Common myeloid progenitor, CD34-positive (primary cell): ENCODE results near the gene DCAF7. TPM values are rescaled to one million over a fixed set of nuclear protein-coding genes. Genes with fewer than 3 reads are reported as not detected.

Experiments
- CTCF ChIA-PET: fragments of 350-600 bp; sonication (Branson Sonifier 250); formaldehyde crosslinking; loops from one replicate; lab custom pipeline; 2021; ENCODE audit warnings: antibody characterized with exemption; lab: Charles Lee
- POLR2A ChIA-PET: fragments of 350-600 bp; sonication (Branson Sonifier 250); formaldehyde crosslinking; loops from one replicate; lab custom pipeline; 2021; ENCODE audit warnings: antibody characterized with exemption; lab: Charles Lee
- DNase-seq, 3 donors: peaks; one replicate each; pipeline versions ENCODE4 v3.0.0 to v3.0.0-alpha.2; 2013
- H3K27ac ChIP-seq, 2 experiments: 1 replicate in 1 of 2; 2 replicates in 1 of 2; pipeline ENCODE4 v1.7.0; 2013; ENCODE audit warnings: inconsistent platforms in 2 of 2, low read length in 2 of 2, mild to moderate bottlenecking in 2 of 2, low read depth in 1 of 2, moderate library complexity in 1 of 2; ENCODE audit not compliant: severe bottlenecking in 2 of 2, insufficient read depth in 1 of 2, poor library complexity in 1 of 2
- H3K27me3 ChIP-seq, 5 experiments: replicated peaks in 2 of 5; 1 replicate in 3 of 5; 2 replicates in 2 of 5; pipeline versions ENCODE4 v1.6.1 to v1.7.0; 2013; ENCODE audit warnings: low read length in 4 of 5, mild to moderate bottlenecking in 2 of 5, moderate library complexity in 2 of 5, inconsistent platforms in 1 of 5; ENCODE audit not compliant: insufficient read depth in 5 of 5, control insufficient read depth in 4 of 5
- H3K36me3 ChIP-seq, 4 experiments: 1 replicate in 2 of 4; 2 replicates in 2 of 4; pipeline versions ENCODE4 v1.6.1 to v1.7.0; 2013; ENCODE audit warnings: low read length in 3 of 4, control low read depth in 1 of 4, mild to moderate bottlenecking in 1 of 4; ENCODE audit not compliant: control insufficient read depth in 4 of 4, insufficient read depth in 4 of 4
- H3K4me1 ChIP-seq, 4 experiments: 1 replicate in 3 of 4; 2 replicates in 1 of 4; pipeline versions ENCODE4 v1.6.1 to v1.7.1; 2013; ENCODE audit warnings: low read length in 3 of 4, mild to moderate bottlenecking in 3 of 4, control low read depth in 1 of 4, inconsistent platforms in 1 of 4, moderate library complexity in 1 of 4; ENCODE audit not compliant: control insufficient read depth in 4 of 4, insufficient read depth in 4 of 4; ENCODE audit errors: control extremely low read depth in 1 of 4
- H3K4me3 ChIP-seq, 7 experiments: 1 replicate in 4 of 7; 2 replicates in 3 of 7; pipeline versions ENCODE4 v1.5.1 to v1.7.0; 2013; ENCODE audit warnings: mild to moderate bottlenecking in 7 of 7, low read length in 6 of 7, moderate library complexity in 6 of 7, inconsistent platforms in 2 of 7, low read depth in 2 of 7, control low read depth in 1 of 7; ENCODE audit not compliant: insufficient read depth in 4 of 7, control insufficient read depth in 1 of 7; ENCODE audit errors: extremely low read depth in 1 of 7
- H3K9me3 ChIP-seq, 5 experiments: 1 replicate in 4 of 5; 2 replicates in 1 of 5; pipeline versions ENCODE4 v1.6.1 to v1.7.1; 2013; ENCODE audit warnings: low read length in 4 of 5, mild to moderate bottlenecking in 2 of 5, inconsistent platforms in 1 of 5, low read depth in 1 of 5, moderate library complexity in 1 of 5; ENCODE audit not compliant: control insufficient read depth in 4 of 5, insufficient read depth in 2 of 5; ENCODE audit errors: control extremely low read depth in 1 of 5
- WGBS: methylation state at CpG from one replicate; pipeline ENCODE4 v1.1.5; 2013; ENCODE audit not compliant: insufficient coverage; 5-methylcytosine and 5-hydroxymethylcytosine counted together
- polyA plus RNA-seq: library from polyadenylated mRNA; unstranded; fragments of 120-200 nt; gene quantifications from one replicate; pipeline ENCODE4 v1.2.1, GENCODE V29; 2013

Gene DCAF7, protein sequence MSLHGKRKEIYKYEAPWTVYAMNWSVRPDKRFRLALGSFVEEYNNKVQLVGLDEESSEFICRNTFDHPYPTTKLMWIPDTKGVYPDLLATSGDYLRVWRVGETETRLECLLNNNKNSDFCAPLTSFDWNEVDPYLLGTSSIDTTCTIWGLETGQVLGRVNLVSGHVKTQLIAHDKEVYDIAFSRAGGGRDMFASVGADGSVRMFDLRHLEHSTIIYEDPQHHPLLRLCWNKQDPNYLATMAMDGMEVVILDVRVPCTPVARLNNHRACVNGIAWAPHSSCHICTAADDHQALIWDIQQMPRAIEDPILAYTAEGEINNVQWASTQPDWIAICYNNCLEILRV
- 49.2 TPM for polyA plus RNA-seq

DNA sequence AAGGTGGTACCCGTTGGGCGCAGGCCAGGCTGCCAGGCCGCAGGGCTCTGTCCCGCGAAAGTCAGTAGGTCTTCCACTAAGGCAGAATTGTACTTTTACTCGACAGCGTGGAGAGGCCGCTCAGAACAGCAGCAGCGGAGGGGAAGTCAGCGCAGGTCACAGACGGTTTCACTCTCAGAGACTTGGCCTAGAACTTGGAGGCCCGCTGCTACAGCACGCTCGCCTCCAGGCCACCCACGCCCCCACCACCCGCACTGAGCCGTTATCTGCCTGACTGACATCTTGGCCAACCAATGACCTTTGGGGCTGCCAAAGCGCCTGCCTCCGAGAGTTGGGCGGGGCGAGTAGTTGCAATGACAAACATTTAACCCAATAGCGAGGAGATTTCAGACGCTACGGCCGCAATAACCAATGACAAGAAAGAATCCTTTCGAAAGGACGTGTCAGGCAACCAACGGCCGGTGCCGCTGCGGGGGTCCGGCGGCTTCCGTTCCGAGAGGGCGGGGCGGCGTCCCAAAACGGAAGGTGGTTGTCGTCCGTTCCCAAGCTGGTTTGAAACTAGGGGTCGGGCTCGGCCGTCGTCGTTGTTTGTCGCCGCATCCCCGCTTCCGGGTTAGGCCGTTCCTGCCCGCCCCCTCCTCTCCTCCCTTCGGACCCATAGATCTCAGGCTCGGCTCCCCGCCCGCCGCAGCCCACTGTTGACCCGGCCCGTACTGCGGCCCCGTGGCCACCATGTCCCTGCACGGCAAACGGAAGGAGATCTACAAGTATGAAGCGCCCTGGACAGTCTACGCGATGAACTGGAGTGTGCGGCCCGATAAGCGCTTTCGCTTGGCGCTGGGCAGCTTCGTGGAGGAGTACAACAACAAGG lies at the start of gene DCAF7:
TSS of gene DCAF7 (plus strand) at position 532 of the 871 bp plus-strand sequence. CDS start at position 733, 201 bp downstream.
- POLR2A ChIA-PET = interaction anchor here (0.5 to 0.7 kb wide), 2 partner anchors 650 to 1505 kb away, joined by 3 read pairs; no protein-coding TSS in a partner anchor
- H3K9me3 ChIP-seq = no peaks in the 10 kb centered on the region
- peaks cover 0 to 8% (median 0%) of the 10 kb centered on the region in 4 experiments for H3K36me3 ChIP-seq
- peak; percentile 100 for DNase-seq
- peak within 1 kb of the TSS; percentile 92 to 96 for H3K27ac ChIP-seq
- CTCF ChIA-PET = interaction anchor here (0.9 to 2.5 kb wide), 4 partner anchors 13 to 62 kb away, joined by 3 to 5 read pairs (median 4); no protein-coding TSS in a partner anchor
- H3K4me3 ChIP-seq = peak within 1 kb of the TSS; percentile 65 to 99 (median 95)
- WGBS = under 1% methylated on average over 67 of the region's 72 CpGs
- no peaks in the 10 kb centered on the region for H3K27me3 ChIP-seq
- H3K4me1 ChIP-seq = peaks cover 16 to 46% (median 30%) of the 10 kb centered on the region in 4 experiments

DNA sequence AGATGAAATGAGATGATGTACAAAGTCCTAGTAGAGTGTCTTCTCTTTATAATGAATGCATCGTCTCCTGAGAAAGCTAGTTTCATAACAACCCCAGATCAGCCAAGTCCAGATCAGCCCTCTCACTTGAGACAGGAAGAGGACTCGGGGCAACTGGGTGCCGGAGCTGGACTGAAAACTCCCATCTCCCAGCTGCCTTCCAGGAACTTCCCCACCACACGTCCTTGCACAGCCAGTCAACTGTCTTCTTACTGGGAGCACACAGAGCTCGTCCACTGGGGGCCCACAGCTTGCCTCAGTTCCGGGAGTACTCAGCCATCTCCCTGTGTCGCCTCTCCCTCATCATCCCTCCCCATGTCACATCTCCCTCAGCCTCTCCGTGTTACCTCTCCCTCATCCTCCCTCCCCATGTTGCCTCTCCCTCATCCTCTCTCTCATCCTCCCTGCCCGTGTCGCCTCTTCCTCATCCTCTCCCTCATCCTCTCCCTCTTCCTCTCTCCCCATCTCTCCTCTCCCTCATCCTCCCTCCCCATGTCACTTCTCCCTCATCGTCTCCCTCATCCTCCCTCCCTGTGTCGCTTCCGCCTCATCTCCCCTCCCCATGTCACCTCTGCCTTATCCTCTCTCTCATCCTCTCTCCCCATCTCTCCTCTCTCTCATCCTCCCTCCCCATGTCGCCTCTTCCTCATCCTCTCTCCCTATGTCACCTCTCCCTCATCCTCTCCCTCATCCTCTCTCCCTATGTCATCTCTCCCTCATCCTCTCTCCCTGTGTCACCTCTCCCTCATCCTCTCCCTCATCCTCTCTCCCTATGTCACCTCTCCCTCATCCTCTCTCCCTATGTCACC lies 49.5 kb upstream of the DCAF7 start:
- 65% methylated on average over 13 of the region's 14 CpGs for WGBS

DNA sequence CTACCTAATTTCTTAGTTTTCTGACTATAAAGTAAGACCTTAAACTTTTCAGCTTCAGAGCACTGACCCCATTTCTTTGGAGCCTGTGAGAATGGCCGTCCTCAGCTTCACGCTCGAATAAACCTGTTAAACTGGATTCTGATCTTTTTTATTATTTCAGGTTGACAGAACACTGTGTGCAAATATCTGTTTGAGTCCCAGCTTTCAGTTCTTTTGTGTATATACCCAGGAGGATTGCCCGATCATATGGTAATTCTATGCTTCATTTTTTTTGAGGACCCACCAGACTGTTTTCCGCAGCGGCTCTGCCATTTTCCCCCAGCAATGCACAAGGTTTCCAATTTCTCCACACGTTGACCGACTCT lies 47.0 kb upstream of the DCAF7 start:
- 100% methylated on average over 5 of the region's 8 CpGs for WGBS
- Histone ChIP-seq H3K9me3 (peaks cover 0 to 6% (median 3%) of the 10 kb centered on the region in 5 experiments), H3K4me1 (peaks cover 0 to 3% (median 0%) of the 10 kb centered on the region in 4 experiments), H3K27ac (no peak overlapping the region), H3K36me3 (no peaks in the 10 kb centered on the region), H3K4me3 (no peak overlapping the region), H3K27me3 (peaks cover 0 to 5% (median 0%) of the 10 kb centered on the region in 5 experiments)
- ChIA-PET POLR2A (no interaction called here), CTCF (interaction anchor here (0.5 to 1.8 kb wide), 6 partner anchors 22 to 78 kb away, joined by 3 to 4 read pairs (median 3); no protein-coding TSS in a partner anchor)
- no peak for DNase-seq

More for the DNA sequence above, 49.5 kb upstream of the DCAF7 start:
- ChIA-PET CTCF (interaction anchor here (1.1 kb wide), 1 partner anchor 21 kb away, joined by 3 read pairs; no protein-coding TSS in a partner anchor), POLR2A (no interaction called here)
- H3K9me3 ChIP-seq = peaks cover 0 to 6% (median 3%) of the 10 kb centered on the region in 5 experiments
- peaks cover 0 to 3% (median 0%) of the 10 kb centered on the region in 4 experiments for H3K4me1 ChIP-seq
- no peak overlapping the region for H3K27ac ChIP-seq
- H3K36me3 ChIP-seq = peaks cover 0 to 1% (median 0%) of the 10 kb centered on the region in 4 experiments
- peaks cover 0 to 5% (median 0%) of the 10 kb centered on the region in 5 experiments for H3K27me3 ChIP-seq
- DNase-seq = no peak
- H3K4me3 ChIP-seq = no peak overlapping the region

DNA sequence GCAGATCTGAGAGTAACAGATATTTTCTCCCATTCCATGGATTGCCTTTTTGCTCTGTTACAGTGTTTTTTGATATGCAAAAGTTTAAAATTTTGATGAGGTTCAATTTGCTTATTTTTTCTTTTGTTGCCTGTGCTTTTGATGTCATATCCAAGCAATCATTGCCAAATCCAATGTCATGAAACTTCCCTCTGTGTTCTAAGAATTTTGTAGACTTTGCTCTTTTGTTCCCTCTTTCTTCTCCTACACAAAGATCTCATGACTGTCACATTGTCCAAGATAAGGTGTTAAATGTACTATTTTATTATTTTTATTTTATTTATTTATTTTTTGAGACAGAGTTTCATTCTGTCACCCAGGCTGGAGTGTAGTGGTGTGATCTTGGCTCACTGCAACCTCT lies 46.0 kb upstream of the DCAF7 start:
- no peak for DNase-seq
- Histone ChIP-seq H3K27ac (no peak overlapping the region), H3K4me3 (no peak overlapping the region), H3K36me3 (no peaks in the 10 kb centered on the region), H3K27me3 (peaks cover 0 to 5% (median 0%) of the 10 kb centered on the region in 5 experiments), H3K4me1 (peaks cover 0 to 3% (median 0%) of the 10 kb centered on the region in 4 experiments), H3K9me3 (peaks cover 0 to 6% (median 3%) of the 10 kb centered on the region in 5 experiments)
- ChIA-PET CTCF (no interaction called here), POLR2A (no interaction called here)

GRCh38 chr17:63505341-63505740 lies 44.9 kb upstream of the DCAF7 start:
- WGBS = 87% methylated on average over 3 of the region's 9 CpGs
- POLR2A ChIA-PET = no interaction called here

DNA sequence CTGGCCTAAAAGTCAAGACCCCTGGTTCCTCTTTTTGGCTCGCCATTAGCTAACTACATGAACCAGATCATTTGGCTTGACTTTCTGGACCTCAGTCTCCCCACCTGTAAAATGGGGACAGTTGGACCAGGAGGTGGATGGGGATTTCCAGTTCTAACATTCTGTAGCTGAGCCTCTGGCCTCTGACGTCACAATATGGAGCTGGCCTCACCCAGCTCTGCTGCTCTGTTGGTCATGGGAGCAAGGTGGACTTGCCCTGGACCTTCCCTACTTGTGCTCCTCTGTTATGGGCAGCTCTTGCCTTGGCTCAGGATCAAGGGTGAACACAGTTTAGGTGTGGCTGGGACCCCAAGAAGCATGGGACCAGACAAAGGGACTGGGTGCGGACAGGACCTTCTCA lies 43.6 kb upstream of the DCAF7 start:
- H3K36me3 ChIP-seq = no peaks in the 10 kb centered on the region
- no peak overlapping the region for H3K27ac ChIP-seq
- H3K4me3 ChIP-seq = no peak overlapping the region
- POLR2A ChIA-PET = no interaction called here
- H3K27me3 ChIP-seq = peaks cover 0 to 2% (median 0%) of the 10 kb centered on the region in 5 experiments
- WGBS = 100% methylated on average over 1 of the region's 3 CpGs
- no peak for DNase-seq
- CTCF ChIA-PET = interaction anchor here (1.3 kb wide), 1 partner anchor 25 kb away, joined by 5 read pairs; no protein-coding TSS in a partner anchor
- no peaks in the 10 kb centered on the region for H3K4me1 ChIP-seq
- peaks cover 0 to 6% (median 3%) of the 10 kb centered on the region in 5 experiments for H3K9me3 ChIP-seq

More at GRCh38 chr17:63505341-63505740, 44.9 kb upstream of the DCAF7 start:
- DNase-seq = no peak
- Histone ChIP-seq H3K27me3 (peaks cover 0 to 5% (median 0%) of the 10 kb centered on the region in 5 experiments), H3K4me3 (no peak overlapping the region), H3K27ac (no peak overlapping the region), H3K9me3 (peaks cover 0 to 6% (median 3%) of the 10 kb centered on the region in 5 experiments), H3K4me1 (peaks cover 0 to 3% (median 0%) of the 10 kb centered on the region in 4 experiments), H3K36me3 (no peaks in the 10 kb centered on the region)
- CTCF ChIA-PET = interaction anchor here (1.3 kb wide), 1 partner anchor 24 kb away, joined by 5 read pairs; no protein-coding TSS in a partner anchor
